Smooth muscle cell (in vitro differentiated cells): ENCODE measurements around the gene RPL10. TPM values are rescaled to one million over a fixed set of nuclear protein-coding genes. Genes with fewer than 3 reads are reported as not detected.

ENCODE experiments used
- DNase-seq: peaks from one replicate; lab custom pipeline; 2025; ENCODE audit not compliant: unreplicated experiment; lab: John Stamatoyannopoulos, UW
- H2AFZ ChIP-seq: fragments of 200-600 bp; sonication (generic); 2 replicates; pipeline ENCODE4 v1.6.0; 2016; ENCODE audit warnings: antibody characterized with exemption, low read depth, mild to moderate bottlenecking
- H3F3A ChIP-seq: fragments of 200-600 bp; sonication (generic); 2 replicates; pipeline ENCODE4 v1.6.0; 2017; ENCODE audit warnings: antibody characterized with exemption, low read depth
- H3K27ac ChIP-seq: fragments of 200-600 bp; sonication (generic); 2 replicates; pipeline ENCODE4 v1.5.1; 2016; ENCODE audit warnings: low read depth, mild to moderate bottlenecking
- H3K27me3 ChIP-seq: fragments of 200-600 bp; sonication (generic); 2 replicates; pipeline ENCODE4 v1.6.1; 2016; ENCODE audit warnings: low read depth, mild to moderate bottlenecking
- H3K36me3 ChIP-seq: fragments of 200-600 bp; sonication (generic); 2 replicates; pipeline ENCODE4 v1.5.1; 2016; ENCODE audit warnings: low read depth
- H3K4me1 ChIP-seq: fragments of 200-600 bp; sonication (generic); 2 replicates; pipeline ENCODE4 v1.5.1; 2016; ENCODE audit warnings: low read depth
- H3K4me2 ChIP-seq: fragments of 200-600 bp; sonication (generic); 2 replicates; pipeline ENCODE4 v1.6.0; 2016; ENCODE audit warnings: mild to moderate bottlenecking
- H3K4me3 ChIP-seq: fragments of 200-600 bp; sonication (generic); 2 replicates; pipeline ENCODE4 v1.5.1; 2016; ENCODE audit warnings: mild to moderate bottlenecking
- H3K79me2 ChIP-seq: fragments of 200-600 bp; sonication (generic); 2 replicates; pipeline ENCODE4 v1.6.0; 2016; ENCODE audit warnings: low read depth, mild to moderate bottlenecking
- H3K9ac ChIP-seq: fragments of 200-600 bp; sonication (generic); 2 replicates; pipeline ENCODE4 v1.6.0; 2016; ENCODE audit warnings: low read depth
- H3K9me3 ChIP-seq: fragments of 200-600 bp; sonication (generic); replicated peaks from 2 replicates; pipeline ENCODE4 v1.5.1; 2016; ENCODE audit warnings: low read depth
- H4K20me1 ChIP-seq: fragments of 200-600 bp; sonication (generic); 2 replicates; pipeline ENCODE4 v1.6.0; 2016; ENCODE audit warnings: low read depth
- CTCF ChIP-seq: fragments of 200-600 bp; sonication (generic); IDR thresholded peaks from 2 replicates; pipeline ENCODE4 v1.5.1; 2017; ENCODE audit warnings: borderline replicate concordance, mild to moderate bottlenecking, antibody characterized with exemption; ENCODE audit not compliant: insufficient read depth, poor library complexity, severe bottlenecking
- WGBS: methylation state at CpG from one replicate; pipeline ENCODE4 v1.1.7; 2016; ENCODE audit warnings: low lambda C conversion rate; 5-methylcytosine and 5-hydroxymethylcytosine counted together
- polyA plus RNA-seq: library from polyadenylated mRNA; unstranded; fragments of >200 nt; fragmentation: Nextera tagmentation; extraction: Ambion mirVana; gene quantifications from 2 replicates; pipeline ENCODE4 v1.2.1, GENCODE V29; 2016
- total RNA-seq: library from RNA; depleted of rRNA; stranded (reverse); fragments of >200 nt; gene quantifications from 2 replicates; pipeline ENCODE4 v1.2.3, GENCODE V29; 2014

RPL10 gene
- total and polyA plus RNA-seq, 2 experiments from 2014 or later: 1,314 to 3,107 TPM

DNA sequence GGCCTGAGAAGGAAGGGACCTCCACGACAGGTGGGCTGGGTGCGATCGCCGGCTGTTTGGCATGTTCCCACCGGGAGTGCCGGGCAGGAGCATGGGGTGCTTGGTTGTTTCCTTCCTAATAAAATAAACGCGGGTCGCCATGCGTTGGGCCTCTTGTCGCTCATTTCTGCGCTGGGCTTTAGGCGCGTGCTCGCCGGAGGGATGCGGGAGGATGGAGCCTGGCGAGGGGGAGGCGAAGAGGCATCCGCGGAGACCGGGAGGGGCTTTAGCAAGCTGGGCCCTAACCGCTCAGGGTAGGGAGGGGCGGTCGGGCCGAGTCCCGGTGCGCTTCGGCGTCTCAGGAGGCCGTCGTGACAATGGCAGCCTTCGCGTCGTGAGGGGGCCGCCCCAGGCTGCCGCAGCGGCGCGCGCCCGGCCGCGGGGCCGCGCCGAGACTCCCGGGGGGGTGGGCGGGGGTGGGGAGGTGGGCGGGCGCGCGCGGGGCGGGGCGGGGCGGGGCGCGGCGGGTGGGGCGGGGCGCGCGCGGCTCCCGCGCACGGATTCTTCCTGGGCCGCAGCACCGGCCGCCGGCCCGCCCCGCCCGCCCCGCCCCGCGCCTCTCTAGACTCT is 38.3 kb downstream of the RPL10 start:
- H3K27me3 ChIP-seq: no peaks in the 10 kb centered on the region
- DNase-seq: no peak
- H3F3A ChIP-seq: no peaks in the 10 kb centered on the region
- H3K9ac ChIP-seq: peak overlapping the region; percentile 85
- H3K4me2 ChIP-seq: peak overlapping the region; percentile 84
- H3K4me3 ChIP-seq: peak overlapping the region; percentile 56
- H3K79me2 ChIP-seq: peaks cover 40% of the 10 kb centered on the region
- no peaks in the 10 kb centered on the region for H3K9me3 ChIP-seq
- no peak overlapping the region for H2AFZ ChIP-seq
- H3K27ac ChIP-seq: peak overlapping the region; percentile 82
- TF ChIP-seq CTCF: no peak
- no peaks in the 10 kb centered on the region for H3K36me3 ChIP-seq
- peaks cover 4% of the 10 kb centered on the region for H3K4me1 ChIP-seq
- H4K20me1 ChIP-seq: peaks cover 26% of the 10 kb centered on the region
- WGBS: 50% methylated on average over 30 of the region's 78 CpGs

- no peak for TF ChIP-seq CTCF
- Histone ChIP-seq H3K4me1 (peaks cover 4% of the 10 kb centered on the region), H3K4me2 (peak within 1 kb of the TSS; percentile 84), H2AFZ (no peak within 1 kb of the TSS), H3K4me3 (peak within 1 kb of the TSS; percentile 56), H4K20me1 (peaks cover 26% of the 10 kb centered on the region), H3F3A (no peaks in the 10 kb centered on the region), H3K9ac (peak within 1 kb of the TSS; percentile 85), H3K27me3 (no peaks in the 10 kb centered on the region), H3K36me3 (no peaks in the 10 kb centered on the region), H3K9me3 (no peaks in the 10 kb centered on the region), H3K27ac (peak within 1 kb of the TSS; percentile 82), H3K79me2 (peaks cover 40% of the 10 kb centered on the region)
- 40% methylated on average over 22 of the region's 93 CpGs for WGBS
- DNase-seq: no peak
Observed at GRCh38 chrX:154436983-154437752, 39.0 kb downstream of the RPL10 start, which contains the start of gene GDI1. Gene GDI1, plus strand, starts transcription at chrX:154437154. Its CDS starts 101 bp downstream, at chrX:154437255.

DNA sequence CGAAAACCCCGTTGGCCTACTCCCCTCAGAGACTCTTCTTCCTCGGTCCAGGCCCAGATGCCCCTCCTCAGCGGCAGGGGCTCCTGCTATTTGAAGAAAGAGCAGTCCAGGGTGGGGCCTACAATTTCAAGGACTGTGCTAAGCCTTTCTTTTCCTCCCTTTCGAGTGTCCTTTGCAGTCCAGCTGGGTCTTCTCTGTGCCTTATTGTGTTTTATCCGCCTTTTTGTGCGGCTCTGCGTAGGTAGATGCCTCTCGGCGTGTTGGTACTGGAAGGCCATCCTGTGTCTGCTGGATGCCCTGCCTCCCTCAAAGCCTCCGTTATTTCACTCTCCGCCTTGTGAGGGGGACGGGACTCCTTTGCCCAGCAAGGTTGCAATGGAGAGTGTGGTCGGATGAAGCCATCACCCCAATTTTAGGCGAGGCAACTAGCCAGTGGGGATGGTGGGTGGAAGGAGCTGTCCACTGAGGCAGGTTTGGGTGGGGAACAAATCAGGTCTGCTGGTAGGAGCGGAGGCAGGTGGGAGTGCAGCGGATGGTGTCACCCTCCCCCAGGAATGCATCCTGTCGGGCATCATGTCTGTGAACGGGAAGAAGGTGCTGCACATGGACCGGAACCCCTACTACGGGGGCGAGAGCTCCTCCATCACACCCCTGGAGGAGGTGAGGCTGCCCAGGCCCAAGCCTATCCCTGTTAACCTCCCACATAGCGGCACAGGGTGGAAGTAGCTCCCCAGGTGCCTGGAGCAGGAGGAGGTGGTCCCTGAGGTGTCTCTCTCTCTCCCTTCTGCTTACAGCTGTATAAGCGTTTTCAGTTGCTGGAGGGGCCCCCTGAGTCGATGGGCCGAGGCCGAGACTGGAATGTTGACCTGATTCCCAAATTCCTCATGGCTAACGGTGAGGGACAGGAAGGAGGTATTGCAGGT is 40.1 kb downstream of the RPL10 start:
- WGBS: 69% methylated on average over 28 of the region's 28 CpGs
- H3K9ac ChIP-seq: peak overlapping the region; percentile 85
- H3K9me3 ChIP-seq: no peaks in the 10 kb centered on the region
- H3K4me1 ChIP-seq: peaks cover 4% of the 10 kb centered on the region
- H3K27ac ChIP-seq: no peak overlapping the region
- peaks cover 26% of the 10 kb centered on the region for H4K20me1 ChIP-seq
- H2AFZ ChIP-seq: no peak overlapping the region
- DNase-seq: no peak
- TF ChIP-seq CTCF: no peak
- H3K36me3 ChIP-seq: no peaks in the 10 kb centered on the region
- H3K27me3 ChIP-seq: no peaks in the 10 kb centered on the region
- H3K4me3 ChIP-seq: peak overlapping the region; percentile 56
- peak overlapping the region; percentile 84 for H3K4me2 ChIP-seq
- peaks cover 40% of the 10 kb centered on the region for H3K79me2 ChIP-seq
- no peaks in the 10 kb centered on the region for H3F3A ChIP-seq
